Measurements from ENCODE around the gene PFKL. TPM values are rescaled to one million over a fixed set of nuclear protein-coding genes. Genes with fewer than 3 reads are reported as not detected.

PFKL gene
- polyA plus RNA-seq, 1 donor (not counting 4 experiments of a cell fraction or from before 2014, with no cell fraction given): 46.6 TPM

- no peak overlapping the region for H3K27ac ChIP-seq (ENCODE audit: control insufficient read depth, insufficient read depth, low read length)
- dilution Hi-C loops (cut with MboI; ENCODE audit: extremely low pct_ligation_motif_present, low sequenced_read_pairs): no loop called here
- H3K36me3 ChIP-seq (ENCODE audit: control insufficient read depth in 2 of 2, extremely low read depth in 1 of 2, insufficient read depth in 2 of 2, low read length in 2 of 2): no peaks in the 10 kb centered on the region
- DNase-seq (ENCODE audit: low read depth, low spot score) (no peak), FAIRE-seq (no peak)
- peaks cover 19% of the 10 kb centered on the region for H3K27me3 ChIP-seq (ENCODE audit: control insufficient read depth, extremely low read depth, insufficient read depth, low read length)
- H3K9me3 ChIP-seq (ENCODE audit: control insufficient read depth, low read depth, low read length): no peaks in the 10 kb centered on the region
- no peak overlapping the region for H3K4me3 ChIP-seq (ENCODE audit: control insufficient read depth in 2 of 3, extremely low read depth in 1 of 3, insufficient read depth in 2 of 3, low read depth in 1 of 3, low read length in 3 of 3)
- H2AFZ ChIP-seq (ENCODE audit: control insufficient read depth, low read length): no peak overlapping the region
- H4K20me1 ChIP-seq (ENCODE audit: control insufficient read depth, extremely low read depth, insufficient read depth, low read length): no peaks in the 10 kb centered on the region
- H3K9me1 ChIP-seq (ENCODE audit: control insufficient read depth, extremely low read depth, insufficient read depth, low read length): no peaks in the 10 kb centered on the region
- H3K4me1 ChIP-seq (ENCODE audit: control insufficient read depth, extremely low read depth, insufficient read depth, low read length): no peaks in the 10 kb centered on the region
- no peak for TF ChIP-seq CTCF (optimal IDR thresholded peaks at IDR 0.05 in 1 of 3, IDR thresholded peaks at IDR 0.05 in 1 of 3, conservative IDR thresholded peaks at IDR 0.05 in 1 of 3; ENCODE audit: extremely low read depth in 1 of 3, insufficient read depth in 2 of 3, low read length in 3 of 3)
- TF ChIP-seq EZH2 (IDR thresholded peaks at IDR 0.05; ENCODE audit: low read length): no peak
- H3K79me2 ChIP-seq (ENCODE audit: control insufficient read depth, insufficient read depth, low read length): no peaks in the 10 kb centered on the region
- no peak overlapping the region for H3K9ac ChIP-seq (ENCODE audit: control insufficient read depth, extremely low read depth, insufficient read depth, low read length)
- no peak overlapping the region for H3K4me2 ChIP-seq (ENCODE audit: control insufficient read depth, extremely low read depth, insufficient read depth, low read depth, low read length)
Measured at GRCh38 chr21:44356160-44356559, 56.3 kb downstream of the PFKL start.

GRCh38 chr21:44356636-44357035, 56.8 kb downstream of the PFKL start:
- Histone ChIP-seq H3K9me1 (ENCODE audit: control insufficient read depth, extremely low read depth, insufficient read depth, low read length) (no peaks in the 10 kb centered on the region), H3K9me3 (ENCODE audit: control insufficient read depth, low read depth, low read length) (no peaks in the 10 kb centered on the region), H3K4me3 (ENCODE audit: control insufficient read depth in 2 of 3, extremely low read depth in 1 of 3, insufficient read depth in 2 of 3, low read depth in 1 of 3, low read length in 3 of 3) (no peak overlapping the region), H3K27me3 (ENCODE audit: control insufficient read depth, extremely low read depth, insufficient read depth, low read length) (peaks cover 15% of the 10 kb centered on the region), H3K27ac (ENCODE audit: control insufficient read depth, insufficient read depth, low read length) (no peak overlapping the region), H3K79me2 (ENCODE audit: control insufficient read depth, insufficient read depth, low read length) (no peaks in the 10 kb centered on the region), H3K9ac (ENCODE audit: control insufficient read depth, extremely low read depth, insufficient read depth, low read length) (no peak overlapping the region), H3K4me1 (ENCODE audit: control insufficient read depth, extremely low read depth, insufficient read depth, low read length) (no peaks in the 10 kb centered on the region), H4K20me1 (ENCODE audit: control insufficient read depth, extremely low read depth, insufficient read depth, low read length) (no peaks in the 10 kb centered on the region), H2AFZ (ENCODE audit: control insufficient read depth, low read length) (no peak overlapping the region), H3K36me3 (ENCODE audit: control insufficient read depth in 2 of 2, extremely low read depth in 1 of 2, insufficient read depth in 2 of 2, low read length in 2 of 2) (no peaks in the 10 kb centered on the region), H3K4me2 (ENCODE audit: control insufficient read depth, extremely low read depth, insufficient read depth, low read depth, low read length) (no peak overlapping the region)
- TF ChIP-seq CTCF (optimal IDR thresholded peaks at IDR 0.05 in 1 of 3, IDR thresholded peaks at IDR 0.05 in 1 of 3, conservative IDR thresholded peaks at IDR 0.05 in 1 of 3; ENCODE audit: extremely low read depth in 1 of 3, insufficient read depth in 2 of 3, low read length in 3 of 3): no peak
- TF ChIP-seq EZH2 (IDR thresholded peaks at IDR 0.05; ENCODE audit: low read length): no peak
- no peak for FAIRE-seq
- dilution Hi-C loops (cut with MboI; ENCODE audit: extremely low pct_ligation_motif_present, low sequenced_read_pairs): no loop called here
- DNase-seq (ENCODE audit: low read depth, low spot score): no peak

All from keratinocyte (primary cell).